Measurements from ENCODE around the gene VWA8. TPM values are rescaled to one million over a fixed set of nuclear protein-coding genes. Genes with fewer than 3 reads are reported as not detected.
"Not testable (repeated sequence)": the region's sequence is repeated elsewhere in the genome, so short reads cannot be mapped to it uniquely, and the experiment has no call there.

VWA8 gene
- total RNA-seq, 1 experiment from 2014 or later: 11.1 TPM

DNA sequence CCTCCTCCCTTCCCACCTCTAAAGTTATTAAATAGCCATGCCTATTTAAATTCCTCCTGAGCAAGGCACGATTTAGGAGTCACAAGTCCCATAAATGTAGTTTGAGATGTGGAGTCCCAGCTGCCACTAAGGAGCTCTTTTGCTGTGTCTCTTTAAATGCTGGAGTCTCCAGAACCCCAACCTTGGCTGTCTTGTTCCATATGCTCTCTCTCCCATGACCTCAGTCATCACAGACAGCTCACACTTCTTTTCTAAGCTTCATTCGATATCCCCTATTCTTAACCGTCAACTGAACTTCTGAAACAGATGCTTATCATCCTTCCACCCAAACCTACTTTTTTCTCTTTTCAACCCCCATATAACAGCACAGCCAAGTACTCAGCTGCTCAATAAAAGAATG lies 197.1 kb downstream of the VWA8 start:
- H3K36me3 ChIP-seq (replicated peaks; ENCODE audit: control insufficient read depth, insufficient read depth, low read length): no peaks in the 10 kb centered on the region
- no peaks in the 10 kb centered on the region for H3K27me3 ChIP-seq (ENCODE audit: control insufficient read depth, insufficient read depth, low read length)
- DNase-seq: no peak
- H3K4me3 ChIP-seq (ENCODE audit: insufficient read depth, low read depth, low read length): no peak overlapping the region

DNA sequence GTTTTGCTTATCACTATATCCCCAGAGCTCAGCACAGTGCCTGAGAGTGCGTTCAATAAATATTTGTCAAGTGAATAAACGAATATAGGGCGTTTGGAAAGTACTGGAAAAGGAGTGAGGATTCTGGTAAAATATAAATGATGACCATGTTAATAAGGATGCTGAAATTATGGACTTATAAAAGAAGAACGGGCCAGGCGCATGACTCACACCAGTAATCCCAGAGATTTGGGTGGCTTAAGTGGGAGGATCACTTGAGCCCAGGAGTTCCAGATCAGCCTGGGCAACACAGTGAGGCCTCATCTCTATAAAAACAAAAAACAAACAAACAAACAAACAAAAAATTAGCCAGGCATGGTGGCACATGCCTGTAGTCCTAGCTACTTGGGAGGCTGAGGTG lies 198.1 kb downstream of the VWA8 start:
- Histone ChIP-seq H3K27me3 (ENCODE audit: control insufficient read depth, insufficient read depth, low read length) (no peaks in the 10 kb centered on the region), H3K36me3 (replicated peaks; ENCODE audit: control insufficient read depth, insufficient read depth, low read length) (no peaks in the 10 kb centered on the region), H3K4me3 (ENCODE audit: insufficient read depth, low read depth, low read length) (no peak overlapping the region)
- DNase-seq: no peak

DNA sequence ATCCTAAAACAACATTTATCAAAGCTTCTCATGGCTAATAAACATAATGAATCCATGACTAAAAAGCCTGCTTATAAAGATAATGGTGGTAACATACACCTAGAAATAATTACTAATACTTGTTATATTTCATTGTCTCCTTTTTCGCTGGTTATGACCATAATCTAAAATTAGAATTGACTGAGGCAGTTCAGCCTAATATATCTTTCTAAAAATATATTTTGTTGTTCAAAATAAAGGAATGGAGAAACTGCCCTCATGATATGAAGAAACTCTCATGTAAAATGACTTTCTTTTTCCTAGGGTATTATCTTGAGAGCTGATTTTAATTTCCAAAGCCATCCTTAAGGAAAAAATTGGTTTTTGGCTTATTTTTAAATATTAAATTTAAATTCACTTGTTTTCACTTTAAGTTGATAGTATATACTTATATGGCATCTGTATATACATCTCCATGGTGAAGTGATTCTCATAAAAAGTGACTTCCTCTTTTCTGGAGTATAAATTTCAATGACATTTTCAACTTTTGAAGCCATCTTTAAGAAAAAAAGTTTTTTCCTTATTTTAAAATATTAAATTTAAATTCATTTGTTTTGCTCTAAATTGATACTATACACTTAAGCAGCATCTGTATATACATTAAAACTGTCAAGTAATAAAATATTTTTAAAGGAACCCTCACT lies 204.6 kb downstream of the VWA8 start:
- Histone ChIP-seq H3K4me3 (ENCODE audit: insufficient read depth, low read depth, low read length) (no peak overlapping the region), H3K36me3 (replicated peaks; ENCODE audit: control insufficient read depth, insufficient read depth, low read length) (no peaks in the 10 kb centered on the region), H3K27me3 (ENCODE audit: control insufficient read depth, insufficient read depth, low read length) (no peaks in the 10 kb centered on the region)
- DNase-seq: no peak

DNA sequence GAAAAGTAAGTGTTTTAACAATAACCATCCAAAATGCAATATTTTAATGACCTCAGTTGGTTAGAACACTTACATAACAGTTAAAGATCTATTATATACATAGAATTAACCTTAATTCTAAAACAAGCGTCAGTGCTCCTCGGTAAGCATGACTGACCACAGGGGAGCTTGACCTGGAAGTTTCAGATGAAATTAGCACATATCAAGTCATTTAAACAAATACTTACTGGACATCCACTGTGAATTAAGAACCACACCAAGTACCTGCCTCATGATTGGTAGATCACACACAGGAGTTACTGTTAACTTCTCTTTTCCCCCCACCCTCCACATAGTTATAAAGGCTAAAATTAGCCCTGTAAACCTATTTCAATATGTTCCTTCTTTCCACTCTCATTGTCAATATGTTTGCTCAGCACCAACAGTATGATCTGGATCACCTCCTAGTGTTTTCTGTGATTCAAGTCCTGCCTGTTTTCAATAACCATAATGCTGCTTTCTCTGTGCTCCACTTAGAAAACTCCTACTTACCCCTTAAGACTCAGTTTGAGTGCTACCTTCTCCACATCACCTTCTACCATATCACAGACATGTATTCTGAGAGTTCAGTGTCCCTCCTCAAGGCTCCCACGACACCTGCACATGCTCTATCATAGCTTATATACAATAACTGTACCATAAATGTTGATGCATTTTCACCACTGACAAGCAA lies 209.0 kb downstream of the VWA8 start:
- Histone ChIP-seq H3K36me3 (replicated peaks; ENCODE audit: control insufficient read depth, insufficient read depth, low read length) (no peaks in the 10 kb centered on the region; the same call in 1 of the 2 replicates), H3K27me3 (ENCODE audit: control insufficient read depth, insufficient read depth, low read length) (no peaks in the 10 kb centered on the region), H3K4me3 (ENCODE audit: insufficient read depth, low read depth, low read length) (no peak overlapping the region)
- no peak for DNase-seq

DNA sequence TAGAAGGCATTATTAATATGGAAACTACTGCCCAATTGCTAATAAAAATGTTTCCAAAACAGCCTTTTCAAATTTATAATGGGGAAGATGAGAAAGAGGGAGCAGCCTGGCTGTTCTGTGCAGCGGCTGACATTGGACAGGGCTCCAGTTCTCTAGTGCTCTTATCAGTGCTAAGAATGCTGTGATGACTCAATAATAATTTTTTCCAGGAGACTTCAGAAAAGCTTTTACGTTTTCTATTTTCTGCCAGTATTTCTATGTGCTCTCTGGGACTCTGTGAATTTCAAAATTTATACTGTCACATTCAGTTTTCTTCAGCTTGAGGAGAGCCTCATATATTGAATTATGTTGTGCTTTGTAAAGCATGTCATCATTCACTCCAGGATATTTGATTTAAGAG lies 209.6 kb downstream of the VWA8 start:
- no peak for DNase-seq
- H3K36me3 ChIP-seq (replicated peaks; ENCODE audit: control insufficient read depth, insufficient read depth, low read length): no peaks in the 10 kb centered on the region; the same call in 1 of the 2 replicates
- no peak overlapping the region for H3K4me3 ChIP-seq (ENCODE audit: insufficient read depth, low read depth, low read length)
- no peaks in the 10 kb centered on the region for H3K27me3 ChIP-seq (ENCODE audit: control insufficient read depth, insufficient read depth, low read length)

DNA sequence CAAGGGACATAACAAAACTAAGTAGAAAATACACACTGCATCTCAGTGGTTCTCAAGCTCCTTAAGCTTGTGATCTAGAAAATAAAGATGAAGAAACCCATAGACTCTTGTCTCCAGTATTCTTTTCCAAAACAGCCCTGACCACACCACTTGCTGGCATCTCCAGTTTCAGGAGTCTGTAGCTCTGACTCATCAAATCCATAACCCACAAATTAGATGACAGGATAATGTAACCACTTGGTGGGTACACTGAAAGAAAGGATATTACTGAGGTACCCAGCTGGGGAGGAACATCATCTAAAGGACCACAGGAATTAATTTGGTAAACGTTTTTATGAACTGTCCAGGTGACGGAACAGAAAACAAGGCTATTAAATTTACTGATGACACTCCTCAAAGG lies 214.7 kb downstream of the VWA8 start:
- Histone ChIP-seq H3K36me3 (replicated peaks; ENCODE audit: control insufficient read depth, insufficient read depth, low read length) (no peaks in the 10 kb centered on the region; the same call in 1 of the 2 replicates), H3K27me3 (ENCODE audit: control insufficient read depth, insufficient read depth, low read length) (no peaks in the 10 kb centered on the region), H3K4me3 (ENCODE audit: insufficient read depth, low read depth, low read length) (no peak overlapping the region)
- no peak for DNase-seq

DNA sequence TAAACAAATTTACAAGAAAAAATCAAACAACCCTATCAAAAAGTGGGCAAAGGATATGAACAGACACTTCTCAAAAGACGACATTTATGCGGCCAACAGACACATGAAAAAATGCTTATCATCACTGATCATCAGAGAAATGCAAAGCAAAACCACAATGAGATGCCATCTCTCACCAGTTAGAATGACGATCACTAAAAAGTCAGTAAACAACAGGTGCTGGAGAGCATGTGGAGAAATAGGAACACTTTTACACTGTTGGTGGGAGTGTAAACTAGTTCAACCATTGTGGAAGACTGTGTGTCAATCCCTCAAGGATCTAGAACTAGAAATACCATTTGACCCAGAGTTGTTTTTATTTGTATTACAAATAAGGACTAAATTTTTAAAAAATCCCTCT lies 215.4 kb downstream of the VWA8 start:
- not testable (repeated sequence) for H3K27me3 ChIP-seq (ENCODE audit: control insufficient read depth, insufficient read depth, low read length)

DNA sequence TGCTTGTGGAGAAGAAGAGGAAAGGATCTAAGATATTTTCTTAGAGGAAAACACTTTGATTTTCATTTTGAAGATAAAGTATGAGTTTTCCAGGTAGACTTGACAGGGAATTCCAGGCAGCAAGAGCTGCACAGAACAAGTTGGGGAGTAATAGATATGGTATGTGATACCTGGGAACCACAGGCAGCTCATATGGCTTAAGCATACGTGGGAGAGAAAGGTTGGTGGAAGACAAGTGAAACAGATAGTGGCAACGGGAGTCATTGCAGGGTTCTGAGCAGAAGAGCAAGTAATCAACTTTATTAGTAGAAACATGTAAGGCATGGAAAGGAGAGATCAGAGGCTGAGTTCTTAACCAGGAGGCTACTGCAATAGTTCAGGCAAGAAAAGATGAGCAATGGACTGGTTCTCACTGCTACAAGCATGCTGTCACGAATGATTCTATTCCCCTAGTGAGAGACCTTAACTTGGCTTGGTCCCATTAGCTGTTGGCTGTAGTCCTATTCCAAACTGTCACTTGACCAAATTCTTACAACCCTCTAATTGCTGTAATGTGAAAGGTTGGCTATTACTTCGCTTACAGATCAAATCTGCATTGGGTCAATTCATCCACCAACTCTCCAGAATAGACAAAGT lies 217.9 kb downstream of the VWA8 start:
- Histone ChIP-seq H3K4me3 (ENCODE audit: insufficient read depth, low read depth, low read length) (no peak overlapping the region), H3K36me3 (replicated peaks; ENCODE audit: control insufficient read depth, insufficient read depth, low read length) (no peaks in the 10 kb centered on the region), H3K27me3 (ENCODE audit: control insufficient read depth, insufficient read depth, low read length) (no peaks in the 10 kb centered on the region)
- no peak for DNase-seq

More for the DNA sequence above, 215.4 kb downstream of the VWA8 start:
- DNase-seq; H3K36me3 ChIP-seq (replicated peaks; ENCODE audit: control insufficient read depth, insufficient read depth, low read length); H3K4me3 ChIP-seq (ENCODE audit: insufficient read depth, low read depth, low read length): not testable (repeated sequence)

DNA sequence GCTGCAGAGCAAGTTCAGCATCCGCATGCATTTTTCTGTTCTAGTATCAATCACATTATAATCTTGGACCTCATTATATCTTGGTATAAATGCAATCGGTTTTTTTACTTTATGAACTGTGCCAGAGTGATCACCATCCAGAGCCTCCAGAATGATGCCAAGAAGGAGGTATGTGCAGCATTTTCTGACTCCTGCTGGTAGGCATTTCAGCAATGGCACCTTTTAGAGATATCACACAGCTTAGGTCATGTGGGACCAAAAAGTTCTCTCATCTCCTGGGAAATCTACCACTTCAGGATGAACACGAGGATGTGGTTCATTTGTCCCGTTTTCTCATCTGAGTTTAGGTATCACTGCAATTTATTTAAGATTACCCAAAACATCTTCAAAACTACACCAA lies 220.4 kb downstream of the VWA8 start:
- no peak overlapping the region for H3K4me3 ChIP-seq (ENCODE audit: insufficient read depth, low read depth, low read length)
- no peaks in the 10 kb centered on the region for H3K27me3 ChIP-seq (ENCODE audit: control insufficient read depth, insufficient read depth, low read length)
- no peaks in the 10 kb centered on the region for H3K36me3 ChIP-seq (replicated peaks; ENCODE audit: control insufficient read depth, insufficient read depth, low read length)
- no peak for DNase-seq

DNA sequence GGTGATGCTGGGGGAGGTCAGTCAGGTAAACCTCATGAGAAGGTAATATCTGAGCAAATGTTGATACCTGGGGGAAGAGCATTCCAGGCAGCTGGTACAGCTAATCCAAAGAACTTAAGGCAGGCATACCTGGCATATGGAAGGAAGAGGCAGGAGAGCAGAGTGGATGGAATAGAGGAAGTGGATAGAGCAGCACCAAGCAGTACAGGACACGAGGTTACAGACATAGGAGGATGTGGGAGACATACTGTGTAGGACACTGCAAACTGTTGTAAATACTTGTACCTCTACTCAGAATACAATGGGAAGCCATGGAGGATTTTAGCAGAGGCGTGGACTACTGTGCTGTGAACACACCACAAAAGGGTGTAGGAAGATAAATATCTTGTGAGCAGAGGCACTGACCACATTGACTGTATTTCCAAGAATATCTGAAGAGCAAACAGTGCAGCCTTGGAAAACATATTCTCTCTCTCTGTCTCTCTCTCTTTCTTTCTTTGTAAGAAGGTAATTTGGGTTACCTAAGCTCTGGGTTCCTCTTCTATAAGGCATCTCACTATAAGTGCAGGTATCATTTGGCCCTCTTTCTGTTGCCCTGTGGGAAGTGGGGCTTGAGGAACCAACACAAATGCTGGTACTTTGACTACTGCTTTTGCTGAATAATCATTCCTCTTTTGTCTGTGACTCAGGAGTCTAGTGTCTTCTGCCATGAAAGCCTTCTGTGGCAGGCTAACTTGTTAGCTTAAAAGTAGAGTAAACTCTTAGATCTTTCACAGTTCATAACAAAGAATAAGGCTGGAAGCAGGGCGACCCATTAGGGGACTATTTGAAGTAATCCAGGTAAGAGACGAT lies 238.0 kb downstream of the VWA8 start:
- Histone ChIP-seq H3K4me3 (ENCODE audit: insufficient read depth, low read depth, low read length) (no peak overlapping the region), H3K36me3 (replicated peaks; ENCODE audit: control insufficient read depth, insufficient read depth, low read length) (no peaks in the 10 kb centered on the region), H3K27me3 (ENCODE audit: control insufficient read depth, insufficient read depth, low read length) (no peaks in the 10 kb centered on the region)
- DNase-seq: no peak

DNA sequence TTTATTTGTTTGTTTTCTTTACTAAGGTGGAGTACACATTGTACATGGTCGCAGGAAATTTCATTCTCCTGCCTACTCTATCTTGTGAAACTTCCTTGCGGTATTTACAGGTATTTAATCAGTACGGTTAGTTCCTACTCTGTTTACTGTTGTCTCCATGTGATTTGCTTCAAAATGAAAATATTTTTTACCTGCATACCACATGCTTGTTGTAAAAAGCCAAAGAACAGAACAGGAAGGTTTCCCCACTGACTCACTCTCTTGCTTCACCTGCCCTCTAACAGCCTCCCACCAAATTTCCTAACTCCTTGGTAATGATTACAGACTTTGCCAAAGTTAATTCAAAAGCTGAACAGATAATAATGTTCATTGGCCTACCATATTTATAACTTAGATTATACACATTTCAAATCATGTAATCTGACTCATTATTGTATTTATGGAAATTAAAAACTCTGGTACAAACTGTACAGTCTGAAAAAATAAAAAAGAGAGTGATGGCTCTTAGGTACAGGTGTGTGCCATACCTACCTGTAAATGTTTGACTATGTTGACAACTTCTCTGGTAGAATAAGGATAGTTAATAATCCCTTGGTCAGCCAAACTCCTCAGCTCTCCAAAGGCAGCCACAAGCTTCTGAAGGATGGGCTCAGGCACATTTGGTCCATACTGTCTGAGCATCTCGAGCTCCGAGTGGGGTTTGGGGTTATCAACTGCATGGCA lies 239.9 kb downstream of the VWA8 start:
- Histone ChIP-seq H3K4me3 (ENCODE audit: insufficient read depth, low read depth, low read length) (no peak overlapping the region), H3K27me3 (ENCODE audit: control insufficient read depth, insufficient read depth, low read length) (no peaks in the 10 kb centered on the region), H3K36me3 (replicated peaks; ENCODE audit: control insufficient read depth, insufficient read depth, low read length) (no peaks in the 10 kb centered on the region)
- no peak for DNase-seq

DNA sequence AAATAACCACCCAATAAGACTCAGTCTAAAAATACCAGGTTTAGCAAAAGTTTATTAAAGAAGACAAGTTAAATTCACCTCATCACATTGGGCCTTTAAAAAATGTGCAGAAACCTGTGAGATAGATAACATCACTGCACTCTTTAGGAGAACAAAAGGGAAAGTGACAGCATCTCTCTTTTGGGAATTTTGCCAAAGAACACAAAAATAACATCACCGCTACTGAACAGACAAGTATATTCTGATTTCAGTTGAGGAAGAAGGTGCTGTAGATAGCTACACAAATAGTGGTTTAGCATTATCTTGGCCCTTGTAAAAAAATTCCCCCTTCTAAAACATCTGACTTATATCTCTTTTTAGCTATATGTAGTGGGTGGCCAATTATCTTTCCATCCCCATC lies 244.7 kb downstream of the VWA8 start:
- no peaks in the 10 kb centered on the region for H3K27me3 ChIP-seq (ENCODE audit: control insufficient read depth, insufficient read depth, low read length)
- no peaks in the 10 kb centered on the region for H3K36me3 ChIP-seq (replicated peaks; ENCODE audit: control insufficient read depth, insufficient read depth, low read length)
- no peak overlapping the region for H3K4me3 ChIP-seq (ENCODE audit: insufficient read depth, low read depth, low read length)
- no peak for DNase-seq

DNA sequence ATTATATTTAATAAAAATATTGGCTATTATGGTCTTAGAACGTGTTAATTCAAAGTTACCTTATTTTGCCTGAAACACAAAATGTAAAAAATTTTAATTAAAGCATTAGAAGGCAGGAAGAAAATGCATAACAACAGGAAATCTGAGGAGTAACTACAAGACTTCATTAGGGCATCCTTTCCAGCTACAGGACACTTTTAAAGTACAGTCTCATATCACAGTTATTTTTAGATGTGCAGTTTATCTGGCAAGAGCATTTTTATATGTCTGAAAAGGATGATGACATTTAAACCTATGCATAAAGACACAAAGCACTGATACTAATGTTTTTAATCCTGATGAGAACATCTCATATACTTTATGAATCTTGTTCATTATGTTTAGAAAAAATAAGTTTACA lies 247.5 kb downstream of the VWA8 start:
- DNase-seq: no peak
- no peaks in the 10 kb centered on the region for H3K27me3 ChIP-seq (ENCODE audit: control insufficient read depth, insufficient read depth, low read length)
- no peak overlapping the region for H3K4me3 ChIP-seq (ENCODE audit: insufficient read depth, low read depth, low read length)
- H3K36me3 ChIP-seq (replicated peaks; ENCODE audit: control insufficient read depth, insufficient read depth, low read length): no peaks in the 10 kb centered on the region

DNA sequence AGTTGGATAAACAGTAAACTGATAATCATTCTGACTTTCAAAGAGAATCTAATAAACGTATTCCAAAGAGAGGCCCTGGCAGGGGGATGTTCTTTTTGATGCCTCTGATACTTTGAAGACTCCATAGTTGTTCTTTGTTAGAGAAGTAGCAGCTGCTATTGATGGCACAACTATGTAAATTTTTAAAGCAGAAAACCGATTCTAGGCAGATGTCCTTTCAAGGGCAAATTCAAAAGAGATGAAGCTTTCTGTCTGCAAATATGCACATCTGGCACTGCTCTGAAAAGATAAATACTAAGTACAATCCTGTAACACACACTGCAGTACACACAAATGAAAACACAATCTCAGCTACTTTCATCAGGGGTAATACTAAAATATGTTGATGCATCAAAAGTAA lies 250.1 kb downstream of the VWA8 start:
- Histone ChIP-seq H3K27me3 (ENCODE audit: control insufficient read depth, insufficient read depth, low read length) (no peaks in the 10 kb centered on the region), H3K36me3 (replicated peaks; ENCODE audit: control insufficient read depth, insufficient read depth, low read length) (no peaks in the 10 kb centered on the region), H3K4me3 (ENCODE audit: insufficient read depth, low read depth, low read length) (no peak overlapping the region)
- DNase-seq: no peak

Measured in H7 (cell line).